Lower lobe of right lung (tissue), 2 donors: Measurements from ENCODE around the gene PCDH9. TPM values are rescaled to one million over a fixed set of nuclear protein-coding genes. Genes with fewer than 3 reads are reported as not detected.

Experiments used
- ATAC-seq, 2 donors: fragments of 200-7000 bp; cut with Tn5 transposase; one replicate each; pipeline ENCODE4 v1.9.1; 2020 to 2022; ENCODE audit warnings: mild to moderate bottlenecking in 2 of 2, moderate library complexity in 2 of 2
- DNase-seq: peaks from one replicate; pipeline ENCODE4 v3.0.0-alpha.2; 2020
- H3K27ac ChIP-seq: fragments of 200-600 bp; one replicate; pipeline ENCODE4 v1.8.0; 2022
- H3K27me3 ChIP-seq: fragments of 200-600 bp; one replicate; pipeline ENCODE4 v1.8.0; 2022; ENCODE audit warnings: low read depth
- H3K36me3 ChIP-seq: fragments of 200-600 bp; one replicate; pipeline ENCODE4 v1.8.0; 2022; ENCODE audit warnings: mild to moderate bottlenecking
- H3K4me1 ChIP-seq: fragments of 200-600 bp; one replicate; pipeline ENCODE4 v1.8.0; 2022
- H3K4me3 ChIP-seq: fragments of 200-600 bp; one replicate; pipeline ENCODE4 v1.8.0; 2022; ENCODE audit warnings: mild to moderate bottlenecking
- H3K9me3 ChIP-seq: fragments of 200-600 bp; one replicate; pipeline ENCODE4 v1.8.0; 2022
- CTCF ChIP-seq: fragments of 200-600 bp; IDR thresholded peaks from one replicate; pipeline ENCODE4 v1.8.0; 2022; ENCODE audit warnings: antibody characterized with exemption, mild to moderate bottlenecking
- intact Hi-C: fragments of 100-400 bp; cut with DNase I; formaldehyde crosslinking; loops from one replicate; pipeline ENCODE4 v1.11.0; 2022
- total RNA-seq: library from RNA; stranded (reverse); fragmentation: NEBNext Ultra II Directional; extraction: Animal tissue kit (Norgen Biotek cat#: 25700); gene quantifications from one replicate; pipeline ENCODE4 v1.2.1, GENCODE V29; 2021
- donor health status: DM: no; HTN: yes; CAD: no; lungs with severe emphysema.

The PCDH9 gene
- total RNA-seq, 1 donor from 2014 or later, result 8.9 TPM

- intact Hi-C loops, result no loop called here
Observed at GRCh38 chr13:66536746-66537145, 693.4 kb downstream of the PCDH9 start.

GRCh38 chr13:66534561-66534960 is 695.6 kb downstream of the PCDH9 start:
- no peak overlapping the region for H3K27ac ChIP-seq
- no peaks in the 10 kb centered on the region for H3K9me3 ChIP-seq
- no peak for TF ChIP-seq CTCF
- H3K4me1 ChIP-seq, result no peaks in the 10 kb centered on the region
- intact Hi-C loops, result no loop called here
- no peak for ATAC-seq
- no peaks in the 10 kb centered on the region for H3K27me3 ChIP-seq
- H3K36me3 ChIP-seq, result no peaks in the 10 kb centered on the region
- no peak for DNase-seq
- no peak overlapping the region for H3K4me3 ChIP-seq

More at GRCh38 chr13:66536746-66537145, 693.4 kb downstream of the PCDH9 start:
- H3K27me3 ChIP-seq, result no peaks in the 10 kb centered on the region
- no peaks in the 10 kb centered on the region for H3K4me1 ChIP-seq
- H3K36me3 ChIP-seq, result no peaks in the 10 kb centered on the region
- no peak for ATAC-seq
- H3K27ac ChIP-seq, result no peak overlapping the region
- no peak overlapping the region for H3K4me3 ChIP-seq
- H3K9me3 ChIP-seq, result no peaks in the 10 kb centered on the region
- TF ChIP-seq CTCF, result no peak
- DNase-seq, result no peak

GRCh38 chr13:66532845-66533244 is 697.3 kb downstream of the PCDH9 start:
- TF ChIP-seq CTCF, result no peak
- no peaks in the 10 kb centered on the region for H3K9me3 ChIP-seq
- H3K4me3 ChIP-seq, result no peak overlapping the region
- no peak for DNase-seq
- H3K4me1 ChIP-seq, result no peaks in the 10 kb centered on the region
- no peaks in the 10 kb centered on the region for H3K27me3 ChIP-seq
- ATAC-seq, result no peak
- H3K27ac ChIP-seq, result no peak overlapping the region
- intact Hi-C loops, result no loop called here
- H3K36me3 ChIP-seq, result no peaks in the 10 kb centered on the region

GRCh38 chr13:66532146-66532545 is 698.0 kb downstream of the PCDH9 start:
- Histone ChIP-seq H3K9me3 (no peaks in the 10 kb centered on the region), H3K4me3 (no peak overlapping the region), H3K27me3 (no peaks in the 10 kb centered on the region), H3K27ac (no peak overlapping the region), H3K4me1 (no peaks in the 10 kb centered on the region), H3K36me3 (no peaks in the 10 kb centered on the region)
- DNase-seq (no peak), ATAC-seq (no peak)
- no peak for TF ChIP-seq CTCF
- intact Hi-C loops, result no loop called here

- intact Hi-C loops, result no loop called here
Observed at GRCh38 chr13:66530686-66531085, 699.5 kb downstream of the PCDH9 start.

More at GRCh38 chr13:66530686-66531085, 699.5 kb downstream of the PCDH9 start:
- TF ChIP-seq CTCF, result no peak
- H3K27me3 ChIP-seq, result no peaks in the 10 kb centered on the region
- DNase-seq (no peak), ATAC-seq (no peak)
- no peaks in the 10 kb centered on the region for H3K9me3 ChIP-seq
- H3K4me1 ChIP-seq, result no peaks in the 10 kb centered on the region
- H3K27ac ChIP-seq, result no peak overlapping the region
- no peaks in the 10 kb centered on the region for H3K36me3 ChIP-seq
- H3K4me3 ChIP-seq, result no peak overlapping the region
